ENCODE measurements around the gene NPL.

DNA sequence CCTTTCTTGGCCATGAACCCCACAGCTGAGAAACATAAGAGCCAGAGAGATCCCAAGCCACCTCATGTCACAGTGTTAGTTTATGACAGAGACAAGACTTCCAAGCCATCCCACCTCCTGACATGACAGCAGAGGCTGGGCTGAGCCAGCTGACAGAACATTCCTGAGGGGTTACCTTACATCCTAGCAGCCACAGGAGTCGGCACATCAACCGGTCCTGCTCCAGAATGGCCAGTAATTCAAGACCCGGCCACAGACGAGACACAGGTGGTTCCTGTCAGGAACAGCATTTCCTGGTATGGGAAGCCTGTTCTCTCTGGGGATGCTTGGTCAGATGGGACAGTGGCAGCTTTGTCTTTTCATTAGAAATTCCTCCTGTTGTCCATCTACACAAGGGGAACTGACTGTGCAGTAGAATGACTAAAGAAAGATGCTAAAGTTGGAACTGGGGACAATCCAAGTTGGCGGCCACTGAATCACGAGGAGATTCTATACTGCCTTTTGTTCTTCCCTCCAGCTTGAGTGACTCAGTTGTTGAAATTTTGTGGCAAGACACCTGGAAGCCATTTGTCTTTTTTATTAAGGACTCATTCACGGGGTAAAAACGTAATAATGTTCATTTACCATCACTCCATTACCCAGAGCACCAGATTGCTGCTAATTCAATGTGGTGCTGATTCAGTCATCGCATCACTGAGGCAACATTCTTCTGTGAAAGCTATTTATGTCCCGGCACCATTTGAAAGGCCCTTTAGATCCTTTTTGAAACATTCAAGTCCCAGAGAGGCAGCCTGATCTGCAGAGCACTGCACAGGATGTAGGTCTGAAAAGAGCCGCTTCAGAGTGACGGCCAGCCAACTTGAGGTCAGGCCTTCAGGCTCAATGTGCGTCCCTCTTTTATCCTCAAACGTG, 37.2 kb upstream of the NPL start:
- TF ChIP-seq CTCF (conservative IDR thresholded peaks at IDR 0.05; ENCODE audit: low read length) (no peak), EZH2phosphoT487 (IDR thresholded peaks at IDR 0.05; ENCODE audit: borderline replicate concordance) (no peak)
